H9 (cell line): ENCODE data around the gene GTF3A. TPM values are rescaled to one million over a fixed set of nuclear protein-coding genes. Genes with fewer than 3 reads are reported as not detected.

ENCODE experiments used
- DNase-seq: peaks from one replicate; pipeline ENCODE4 v3.0.0-alpha.2; 2017
- H2AFZ ChIP-seq: one replicate; pipeline ENCODE4 v1.6.1; 2013; ENCODE audit warnings: mild to moderate bottlenecking, low read length, control low read depth, moderate library complexity
- H2AK5ac ChIP-seq: 2 replicates; pipeline ENCODE4 v1.6.1; 2013; ENCODE audit warnings: low read length, control low read depth, mixed read lengths; ENCODE audit not compliant: insufficient read length
- H2BK120ac ChIP-seq: one replicate; pipeline ENCODE4 v1.6.1; 2013; ENCODE audit warnings: low read depth, mild to moderate bottlenecking, low read length, control low read depth, inconsistent platforms; ENCODE audit not compliant: poor library complexity, severe bottlenecking
- H2BK12ac ChIP-seq: 2 replicates; pipeline ENCODE4 v1.6.1; 2013; ENCODE audit warnings: low read length, control low read depth, mixed read lengths, low read depth; ENCODE audit not compliant: insufficient read length
- H2BK15ac ChIP-seq: 2 replicates; pipeline ENCODE4 v1.6.1; 2013; ENCODE audit warnings: low read depth, low read length, control low read depth
- H2BK20ac ChIP-seq: one replicate; pipeline ENCODE4 v1.6.1; 2013; ENCODE audit warnings: low read depth, mild to moderate bottlenecking, low read length, control low read depth, inconsistent platforms; ENCODE audit not compliant: poor library complexity, severe bottlenecking
- H2BK5ac ChIP-seq: 2 replicates; pipeline ENCODE4 v1.6.1; 2013; ENCODE audit warnings: low read length, control low read depth, mixed read lengths; ENCODE audit not compliant: insufficient read length
- H3K14ac ChIP-seq: 2 replicates; pipeline ENCODE4 v1.6.1; 2013; ENCODE audit warnings: low read length, control low read depth; ENCODE audit not compliant: insufficient read depth
- H3K18ac ChIP-seq: 2 replicates; pipeline ENCODE4 v1.6.1; 2013; ENCODE audit warnings: low read depth, mild to moderate bottlenecking, mixed read lengths, low read length, control low read depth; ENCODE audit not compliant: insufficient read length
- H3K23ac ChIP-seq: 2 replicates; pipeline ENCODE4 v1.6.1; 2013; ENCODE audit warnings: low read length, control low read depth, mixed read lengths, low read depth; ENCODE audit not compliant: insufficient read length
- H3K23me2 ChIP-seq: 2 replicates; pipeline ENCODE4 v1.6.1; 2013; ENCODE audit warnings: low read depth, mild to moderate bottlenecking, mixed read lengths, low read length, control low read depth; ENCODE audit not compliant: insufficient read length, poor library complexity, severe bottlenecking
- H3K27ac ChIP-seq: 2 replicates; pipeline ENCODE4 v1.5.1; 2013; ENCODE audit warnings: low read length, control low read depth, mixed read lengths, low read depth; ENCODE audit not compliant: insufficient read length
- H3K27me3 ChIP-seq: 2 replicates; pipeline ENCODE4 v1.6.1; 2013; ENCODE audit warnings: low read length, control low read depth, inconsistent platforms; ENCODE audit not compliant: insufficient read depth
- H3K4ac ChIP-seq: 2 replicates; pipeline ENCODE4 v1.6.1; 2013; ENCODE audit warnings: low read depth, mild to moderate bottlenecking, control low read depth, inconsistent platforms, low read length, moderate library complexity
- H3K4me1 ChIP-seq: 2 replicates; pipeline ENCODE4 v1.6.1; 2013; ENCODE audit warnings: low read length, control low read depth, inconsistent platforms; ENCODE audit not compliant: insufficient read depth
- H3K4me2 ChIP-seq: 2 replicates; pipeline ENCODE4 v1.6.1; 2013; ENCODE audit warnings: low read length, control low read depth, mixed read lengths; ENCODE audit not compliant: insufficient read length, insufficient read depth
- H3K56ac ChIP-seq: 2 replicates; pipeline ENCODE4 v1.6.1; 2013; ENCODE audit warnings: low read depth, mild to moderate bottlenecking, mixed read lengths, low read length, control low read depth; ENCODE audit not compliant: insufficient read length
- H3K79me1 ChIP-seq: 2 replicates; pipeline ENCODE4 v1.6.1; 2013; ENCODE audit warnings: low read depth, mild to moderate bottlenecking, moderate library complexity, low read length, control low read depth, inconsistent platforms; ENCODE audit not compliant: insufficient read depth, poor library complexity, severe bottlenecking
- H3K79me2 ChIP-seq: 2 replicates; pipeline ENCODE4 v1.6.1; 2013; ENCODE audit warnings: low read length, control low read depth, inconsistent platforms; ENCODE audit not compliant: insufficient read depth
- H3K9ac ChIP-seq: 2 replicates; pipeline ENCODE4 v1.6.1; 2013; ENCODE audit warnings: low read length, control low read depth, mixed read lengths; ENCODE audit not compliant: insufficient read length; ENCODE audit errors: extremely low read depth
- H3K9me3 ChIP-seq: one replicate; pipeline ENCODE4 v1.6.1; 2013; ENCODE audit warnings: low read depth, low read length, inconsistent platforms; ENCODE audit not compliant: control insufficient read depth
- H3T11ph ChIP-seq: one replicate; pipeline ENCODE4 v1.6.1; 2013; ENCODE audit warnings: mild to moderate bottlenecking, low read length, control low read depth, inconsistent platforms
- H4K20me1 ChIP-seq: one replicate; pipeline ENCODE4 v1.6.1; 2013; ENCODE audit not compliant: control insufficient read depth, insufficient read length, insufficient read depth
- H4K5ac ChIP-seq: 2 replicates; pipeline ENCODE4 v1.6.1; 2013; ENCODE audit warnings: low read depth, mild to moderate bottlenecking, mixed read lengths, low read length, control low read depth; ENCODE audit not compliant: insufficient read length
- H4K8ac ChIP-seq: replicated peaks from 2 replicates; pipeline ENCODE4 v1.6.1; 2013; ENCODE audit warnings: low read length, control low read depth, mixed read lengths, low read depth; ENCODE audit not compliant: insufficient read length
- H4K91ac ChIP-seq: 2 replicates; pipeline ENCODE4 v1.6.1; 2013; ENCODE audit warnings: low read depth, mild to moderate bottlenecking, moderate library complexity, mixed read lengths, low read length, control low read depth; ENCODE audit not compliant: insufficient read length
- H3K27ac Mint-ChIP-seq, 3 experiments: 2 replicates in 2 of 3; 3 replicates in 1 of 3; pipeline ENCODE4 v1.8.0; 2020 to 2021; ENCODE audit warnings: mixed read lengths in 3 of 3, mild to moderate bottlenecking in 1 of 3, moderate library complexity in 1 of 3
- H3K27me3 Mint-ChIP-seq: 2 replicates; pipeline ENCODE4 v1.8.0; 2021; ENCODE audit warnings: low read depth, mild to moderate bottlenecking, moderate library complexity, mixed read lengths
- H3K36me3 Mint-ChIP-seq, 3 experiments: 2 replicates in 2 of 3; 3 replicates in 1 of 3; pipeline ENCODE4 v1.8.0; 2020 to 2021; ENCODE audit warnings: low read depth in 3 of 3, mixed read lengths in 3 of 3; ENCODE audit not compliant: insufficient read depth in 1 of 3
- H3K4me1 Mint-ChIP-seq, 2 experiments: 2 replicates each; pipeline ENCODE4 v1.8.0; 2020; ENCODE audit warnings: mixed read lengths in 2 of 2
- H3K4me3 Mint-ChIP-seq, 2 experiments: 2 replicates in 1 of 2; 3 replicates in 1 of 2; pipeline ENCODE4 v1.8.0; 2020 to 2021; ENCODE audit warnings: mild to moderate bottlenecking in 2 of 2, mixed read lengths in 2 of 2, moderate library complexity in 1 of 2
- H3K9me3 Mint-ChIP-seq, 2 experiments: 2 replicates in 1 of 2; 3 replicates in 1 of 2; pipeline ENCODE4 v1.8.0; 2020; ENCODE audit warnings: mild to moderate bottlenecking in 2 of 2, mixed read lengths in 2 of 2, moderate library complexity in 1 of 2
- WGBS: extraction: QIAGEN DNeasy Blood & Tissue Kit; methylation state at CpG from one replicate; pipeline ENCODE4 v1.1.7; 2013; ENCODE audit warnings: missing lambda C conversion rate, low lambda C conversion rate, mixed read lengths; ENCODE audit not compliant: insufficient read length; ENCODE audit errors: extremely low coverage; 5-methylcytosine and 5-hydroxymethylcytosine counted together
- total RNA-seq: library from RNA; stranded (reverse); gene quantifications from 2 replicates; pipeline ENCODE4 v1.2.1, GENCODE V29; 2021
- TF ChIP-seq, protein P1 (sequence below): fragments of 200-600 bp; sonication (generic); conservative IDR thresholded peaks from 3 replicates; pipeline ENCODE4 v1.8.0; 2021; ENCODE audit warnings: antibody characterized with exemption, mild to moderate bottlenecking

Gene GTF3A
- total RNA-seq, 1 experiment from 2014 or later, result 70.0 TPM

GRCh38 chr13:27409013-27409412 lies 15.4 kb upstream of the GTF3A start:
- Histone ChIP-seq H3K79me1 (no peaks in the 10 kb centered on the region), H3K56ac (no peak overlapping the region), H2BK120ac (no peak overlapping the region), H3K27ac (no peak overlapping the region), H3K23me2 (no peaks in the 10 kb centered on the region), H3K23ac (no peak overlapping the region), H2BK20ac (no peak overlapping the region), H3K79me2 (no peaks in the 10 kb centered on the region), H2AFZ (no peak overlapping the region), H3K14ac (no peak overlapping the region), H3T11ph (no peak overlapping the region), H3K4ac (no peak overlapping the region), H2BK12ac (no peak overlapping the region), H4K8ac (no peak overlapping the region), H2BK15ac (no peak overlapping the region), H3K4me1 (no peaks in the 10 kb centered on the region), H4K5ac (no peak overlapping the region), H3K9ac (no peak overlapping the region), H4K20me1 (no peaks in the 10 kb centered on the region), H3K4me2 (no peak overlapping the region), H2AK5ac (no peak overlapping the region), H3K18ac (no peak overlapping the region), H4K91ac (no peak overlapping the region), H3K9me3 (no peaks in the 10 kb centered on the region), H2BK5ac (no peak overlapping the region), H3K27me3 (no peaks in the 10 kb centered on the region)
- no CpG with 5 or more reads among the region's 2 CpGs for WGBS
- no peaks in the 10 kb centered on the region for H3K36me3 Mint-ChIP-seq
- no peak for DNase-seq
- peaks cover under 1 to 2% of the 10 kb centered on the region in 2 experiments for H3K4me1 Mint-ChIP-seq
- H3K9me3 Mint-ChIP-seq, result no peaks in the 10 kb centered on the region; a peak in 1 of 5 replicates
- no peak overlapping the region for H3K4me3 Mint-ChIP-seq
- peaks cover 5% of the 10 kb centered on the region for H3K27me3 Mint-ChIP-seq
- TF ChIP-seq, protein P1, sequence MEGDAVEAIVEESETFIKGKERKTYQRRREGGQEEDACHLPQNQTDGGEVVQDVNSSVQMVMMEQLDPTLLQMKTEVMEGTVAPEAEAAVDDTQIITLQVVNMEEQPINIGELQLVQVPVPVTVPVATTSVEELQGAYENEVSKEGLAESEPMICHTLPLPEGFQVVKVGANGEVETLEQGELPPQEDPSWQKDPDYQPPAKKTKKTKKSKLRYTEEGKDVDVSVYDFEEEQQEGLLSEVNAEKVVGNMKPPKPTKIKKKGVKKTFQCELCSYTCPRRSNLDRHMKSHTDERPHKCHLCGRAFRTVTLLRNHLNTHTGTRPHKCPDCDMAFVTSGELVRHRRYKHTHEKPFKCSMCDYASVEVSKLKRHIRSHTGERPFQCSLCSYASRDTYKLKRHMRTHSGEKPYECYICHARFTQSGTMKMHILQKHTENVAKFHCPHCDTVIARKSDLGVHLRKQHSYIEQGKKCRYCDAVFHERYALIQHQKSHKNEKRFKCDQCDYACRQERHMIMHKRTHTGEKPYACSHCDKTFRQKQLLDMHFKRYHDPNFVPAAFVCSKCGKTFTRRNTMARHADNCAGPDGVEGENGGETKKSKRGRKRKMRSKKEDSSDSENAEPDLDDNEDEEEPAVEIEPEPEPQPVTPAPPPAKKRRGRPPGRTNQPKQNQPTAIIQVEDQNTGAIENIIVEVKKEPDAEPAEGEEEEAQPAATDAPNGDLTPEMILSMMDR, result no peak
- H3K27ac Mint-ChIP-seq, result no peak overlapping the region
